Bronchial epithelial cell (primary cell): ENCODE measurements around the gene EEF1A2. TPM values are rescaled to one million over a fixed set of nuclear protein-coding genes. Genes with fewer than 3 reads are reported as not detected.

ENCODE experiments used
- DNase-seq: peaks from one replicate; pipeline ENCODE4 v3.0.0-alpha.2; 2010; ENCODE audit warnings: low read depth
- FAIRE-seq: peaks from 2 replicates; lab custom pipeline; 2011; peaks lifted over from hg19 to GRCh38; lab: Jason Lieb, UNC
- H3K27me3 ChIP-seq: 2 replicates; pipeline ENCODE4 v1.5.1; 2011; ENCODE audit warnings: low read length; ENCODE audit not compliant: control insufficient read depth, insufficient read depth
- H3K36me3 ChIP-seq: 2 replicates; pipeline ENCODE4 v1.5.1; 2011; ENCODE audit warnings: low read length; ENCODE audit not compliant: control insufficient read depth, insufficient read depth
- H3K4me3 ChIP-seq: 2 replicates; pipeline ENCODE4 v1.5.1; 2011; ENCODE audit warnings: mild to moderate bottlenecking, low read depth, low read length, control low read depth
- total RNA-seq: library from RNA; depleted of rRNA; stranded (reverse); fragments of >200 nt; gene quantifications from 2 replicates; pipeline ENCODE4 v1.2.1, GENCODE V29; 2014
- TF ChIP-seq, protein P1 (sequence below): IDR thresholded peaks from 2 replicates; pipeline ENCODE4 v1.5.1; 2011; ENCODE audit warnings: mild to moderate bottlenecking, moderate library complexity, low read length, control low read depth, inconsistent platforms; ENCODE audit not compliant: insufficient read depth, severe bottlenecking

The EEF1A2 gene
- total RNA-seq, 1 donor from 2014 or later: 1.1 TPM

DNA sequence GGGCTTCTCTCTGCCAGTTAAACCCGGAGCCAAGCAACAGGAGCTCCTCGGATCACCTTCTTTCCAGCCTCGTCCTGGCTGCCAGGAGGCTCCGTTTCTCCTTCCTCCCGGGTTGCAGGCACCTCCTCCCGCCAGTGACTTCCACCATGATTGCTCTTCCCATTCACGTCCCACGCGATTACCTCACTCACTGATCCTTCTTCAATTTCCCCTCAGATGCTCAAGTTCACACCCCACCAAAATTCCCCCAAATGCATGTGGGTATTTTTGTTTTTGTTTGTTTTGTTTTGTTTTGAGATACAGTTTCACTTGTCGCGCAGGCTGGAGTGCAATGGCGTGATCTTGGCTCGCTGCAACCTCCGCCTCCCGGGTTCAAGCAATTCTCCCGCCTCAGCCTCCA is 51.6 kb downstream of the EEF1A2 start:
- no peak overlapping the region for H3K4me3 ChIP-seq
- H3K36me3 ChIP-seq: no peaks in the 10 kb centered on the region
- TF ChIP-seq, protein P1, sequence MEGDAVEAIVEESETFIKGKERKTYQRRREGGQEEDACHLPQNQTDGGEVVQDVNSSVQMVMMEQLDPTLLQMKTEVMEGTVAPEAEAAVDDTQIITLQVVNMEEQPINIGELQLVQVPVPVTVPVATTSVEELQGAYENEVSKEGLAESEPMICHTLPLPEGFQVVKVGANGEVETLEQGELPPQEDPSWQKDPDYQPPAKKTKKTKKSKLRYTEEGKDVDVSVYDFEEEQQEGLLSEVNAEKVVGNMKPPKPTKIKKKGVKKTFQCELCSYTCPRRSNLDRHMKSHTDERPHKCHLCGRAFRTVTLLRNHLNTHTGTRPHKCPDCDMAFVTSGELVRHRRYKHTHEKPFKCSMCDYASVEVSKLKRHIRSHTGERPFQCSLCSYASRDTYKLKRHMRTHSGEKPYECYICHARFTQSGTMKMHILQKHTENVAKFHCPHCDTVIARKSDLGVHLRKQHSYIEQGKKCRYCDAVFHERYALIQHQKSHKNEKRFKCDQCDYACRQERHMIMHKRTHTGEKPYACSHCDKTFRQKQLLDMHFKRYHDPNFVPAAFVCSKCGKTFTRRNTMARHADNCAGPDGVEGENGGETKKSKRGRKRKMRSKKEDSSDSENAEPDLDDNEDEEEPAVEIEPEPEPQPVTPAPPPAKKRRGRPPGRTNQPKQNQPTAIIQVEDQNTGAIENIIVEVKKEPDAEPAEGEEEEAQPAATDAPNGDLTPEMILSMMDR: no peak
- no peaks in the 10 kb centered on the region for H3K27me3 ChIP-seq
- DNase-seq (no peak), FAIRE-seq (peak; percentile 18)

DNA sequence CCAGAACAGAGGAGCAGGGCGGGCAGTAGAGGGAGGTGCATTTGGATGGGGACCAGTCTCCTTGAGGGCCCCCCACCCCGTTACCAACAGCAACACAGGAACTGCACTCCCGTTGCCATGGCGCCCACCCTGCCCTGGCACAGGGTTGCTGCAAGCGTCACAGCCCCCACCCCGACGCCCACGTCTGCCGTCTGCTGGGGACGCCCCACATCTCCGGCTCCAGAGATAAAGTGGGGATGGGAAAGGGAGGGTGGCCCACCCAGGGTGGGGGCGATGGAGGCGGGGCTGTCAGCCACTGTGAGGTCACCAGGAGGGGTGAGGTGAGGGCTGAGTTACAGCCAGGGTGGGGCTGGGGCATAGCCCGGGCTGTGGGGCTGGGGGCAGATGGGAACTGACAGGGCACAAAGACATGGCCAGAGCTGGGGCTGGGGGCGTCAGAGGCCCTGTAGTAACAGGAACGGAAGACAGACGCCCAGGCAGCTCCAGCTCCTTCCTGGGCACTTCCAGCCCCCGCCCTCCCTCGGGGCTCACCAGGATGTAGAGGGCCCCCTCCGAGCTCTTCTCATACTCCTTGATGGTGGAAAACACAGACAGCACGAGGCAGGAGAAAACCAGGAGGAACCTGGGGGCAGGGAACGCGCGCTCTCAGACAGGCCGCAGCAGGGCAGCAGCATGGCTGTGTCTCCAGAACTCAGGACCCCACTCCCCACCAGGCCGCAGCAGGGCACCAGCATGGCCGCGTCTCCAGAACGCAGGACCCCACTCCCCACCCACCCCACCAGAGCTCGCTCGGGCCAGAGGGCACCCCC is 52.5 kb downstream of the EEF1A2 start:
- Histone ChIP-seq H3K4me3 (no peak overlapping the region), H3K27me3 (no peaks in the 10 kb centered on the region), H3K36me3 (no peaks in the 10 kb centered on the region)
- FAIRE-seq (no peak), DNase-seq (no peak)
- TF ChIP-seq, protein P1: no peak

- DNase-seq (no peak), FAIRE-seq (no peak)
- H3K27me3 ChIP-seq: no peaks in the 10 kb centered on the region
- H3K36me3 ChIP-seq: no peaks in the 10 kb centered on the region
- H3K4me3 ChIP-seq: no peak overlapping the region
- TF ChIP-seq, protein P1: no peak
Measured at GRCh38 chr20:63445075-63445734, 53.7 kb downstream of the EEF1A2 start.

- Histone ChIP-seq H3K36me3 (no peaks in the 10 kb centered on the region), H3K27me3 (no peaks in the 10 kb centered on the region), H3K4me3 (no peak overlapping the region)
- TF ChIP-seq, protein P1: no peak
- DNase-seq (no peak), FAIRE-seq (no peak)
Measured at GRCh38 chr20:63444548-63444947, 54.3 kb downstream of the EEF1A2 start.

DNA sequence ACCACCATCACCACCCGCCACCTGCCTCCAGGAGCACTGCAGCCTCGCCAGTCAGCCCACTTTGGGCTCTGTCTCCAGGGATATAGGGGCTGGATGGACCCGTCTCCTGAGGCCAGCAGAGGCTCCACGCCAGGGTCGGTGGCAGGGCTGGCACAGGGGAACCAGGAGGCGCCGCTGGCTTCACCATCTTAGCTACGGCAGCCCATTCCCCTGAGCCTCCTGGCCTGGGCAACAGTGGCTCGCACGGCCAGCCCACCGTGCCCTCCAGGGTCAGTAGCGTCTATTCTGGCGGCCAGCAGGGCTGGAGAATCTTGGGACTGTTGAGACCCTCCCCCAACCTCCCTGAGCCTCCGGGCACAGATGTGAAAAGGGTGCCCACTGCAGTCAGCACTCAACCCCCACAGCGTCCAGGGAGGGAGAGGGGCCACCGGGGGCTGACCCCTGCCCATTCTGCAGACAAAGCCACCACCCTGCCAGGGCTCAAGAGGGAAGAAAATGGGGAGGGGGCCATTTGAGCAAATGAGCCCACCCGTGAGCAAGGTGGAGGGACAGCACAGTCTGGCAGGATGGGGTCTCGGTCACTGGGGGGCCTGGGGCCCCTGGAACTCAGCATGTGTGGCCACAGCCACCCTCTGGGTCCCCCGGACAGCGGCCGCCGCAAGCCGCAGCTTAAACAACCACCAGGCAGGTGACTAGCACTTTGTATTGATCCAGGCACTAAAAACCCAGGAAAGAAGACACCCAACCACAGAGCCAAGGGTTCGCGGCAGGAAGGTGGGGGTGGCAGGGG is 55.1 kb downstream of the EEF1A2 start:
- no peak for DNase-seq
- TF ChIP-seq, protein P1: no peak
- no peak overlapping the region for H3K4me3 ChIP-seq
- no peaks in the 10 kb centered on the region for H3K27me3 ChIP-seq
- H3K36me3 ChIP-seq: no peaks in the 10 kb centered on the region
- no peak for FAIRE-seq
